ENCODE results near the gene TPRN. TPM values are rescaled to one million over a fixed set of nuclear protein-coding genes. Genes with fewer than 3 reads are reported as not detected.
A peak's percentile ranks its signal among the peaks of the same experiment; 100 is the strongest.

Gene TPRN
- total RNA-seq, 1 donor from 2014 or later, result 19.0 TPM

DNA sequence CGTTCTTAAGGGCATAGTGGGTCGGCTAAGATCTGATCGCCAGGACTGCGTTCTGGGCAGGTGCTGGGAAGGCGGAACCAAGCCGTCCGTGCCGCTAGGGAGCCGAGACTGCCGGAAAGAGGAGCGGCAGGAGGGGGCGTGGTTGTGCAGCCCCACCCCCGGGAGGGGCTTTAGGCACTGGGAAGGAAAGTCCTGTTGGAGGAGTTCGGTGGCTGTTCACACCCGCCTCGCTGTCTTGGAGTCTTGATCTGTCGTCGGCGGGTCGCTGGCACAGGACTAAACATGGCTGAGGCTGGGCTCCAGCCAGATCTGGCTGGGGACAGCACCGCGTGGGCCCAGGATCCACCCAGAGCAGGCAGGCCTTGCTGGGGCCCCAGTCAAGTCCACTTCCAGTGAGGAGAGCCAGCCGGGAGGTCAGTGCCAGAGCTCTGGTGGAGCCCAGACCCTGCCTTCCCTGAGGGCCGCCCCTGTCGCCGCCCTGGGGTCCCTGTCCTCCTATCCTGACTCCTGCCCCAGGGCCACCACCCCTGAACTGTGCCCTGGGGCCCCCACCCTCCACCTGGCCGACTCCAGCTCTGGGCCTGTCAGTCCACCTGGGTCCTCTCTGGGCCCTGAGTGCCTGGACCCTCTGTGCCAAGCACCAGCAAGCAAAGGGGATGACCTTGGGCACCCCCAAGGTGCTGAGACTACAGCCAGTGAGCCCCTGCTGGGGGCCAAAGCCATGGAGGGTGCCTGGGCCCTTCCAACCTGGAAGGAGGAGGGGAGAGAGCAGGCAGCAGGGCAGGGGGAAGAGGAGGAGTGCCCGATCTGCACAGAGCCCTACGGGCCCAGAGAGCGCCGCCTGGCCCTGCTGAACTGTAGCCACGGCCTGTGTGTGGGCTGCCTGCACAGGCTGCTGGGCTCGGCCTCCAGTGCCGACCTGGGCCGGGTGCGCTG is 17.0 kb upstream of the TPRN start:
- peak; percentile 79 for DNase-seq
- intact Hi-C loops (cut with DNase I), result no loop called here
- peak; percentile 55 for ATAC-seq (ENCODE audit: poor library complexity)

DNA sequence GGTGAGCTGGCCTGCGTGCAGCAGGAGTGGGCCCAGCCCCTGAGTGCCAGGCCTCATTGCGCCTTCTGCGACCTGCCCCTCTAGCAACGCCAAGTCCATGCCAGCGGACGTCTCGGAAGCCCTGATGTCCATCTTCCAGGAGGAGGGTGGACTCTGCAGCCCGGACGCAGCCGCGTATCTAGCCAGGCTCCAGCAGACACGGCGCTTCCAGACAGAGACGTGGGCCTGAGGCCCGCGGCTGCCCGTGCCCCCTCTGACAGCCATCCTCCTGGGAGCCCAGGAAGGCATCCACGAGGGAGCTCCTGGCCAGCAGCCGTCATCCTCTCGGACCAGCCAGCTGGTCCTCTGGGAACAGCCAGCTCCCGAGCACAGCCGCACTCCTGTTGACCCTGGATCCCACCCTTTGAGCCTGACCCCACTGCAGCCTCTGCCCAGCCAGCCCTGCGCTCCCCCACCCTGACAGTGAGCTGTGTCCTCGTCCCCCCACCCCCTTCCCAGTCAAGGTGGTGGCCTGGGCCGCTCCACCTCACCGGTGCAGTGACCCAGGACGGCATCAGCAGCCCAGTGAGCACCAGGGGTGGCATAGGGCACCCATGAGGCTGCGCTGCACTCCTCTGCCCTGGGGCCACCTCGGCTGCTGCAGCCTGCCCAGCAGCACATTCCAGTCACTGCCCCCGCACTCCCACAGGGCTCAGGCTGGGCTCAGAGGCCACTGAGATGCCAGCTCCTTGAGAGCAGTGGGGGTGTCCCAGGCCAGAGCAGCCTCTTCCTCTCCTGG is 15.8 kb upstream of the TPRN start:
- ATAC-seq (ENCODE audit: poor library complexity) (no peak), DNase-seq (no peak)
- intact Hi-C loops (cut with DNase I), result no loop called here

DNA sequence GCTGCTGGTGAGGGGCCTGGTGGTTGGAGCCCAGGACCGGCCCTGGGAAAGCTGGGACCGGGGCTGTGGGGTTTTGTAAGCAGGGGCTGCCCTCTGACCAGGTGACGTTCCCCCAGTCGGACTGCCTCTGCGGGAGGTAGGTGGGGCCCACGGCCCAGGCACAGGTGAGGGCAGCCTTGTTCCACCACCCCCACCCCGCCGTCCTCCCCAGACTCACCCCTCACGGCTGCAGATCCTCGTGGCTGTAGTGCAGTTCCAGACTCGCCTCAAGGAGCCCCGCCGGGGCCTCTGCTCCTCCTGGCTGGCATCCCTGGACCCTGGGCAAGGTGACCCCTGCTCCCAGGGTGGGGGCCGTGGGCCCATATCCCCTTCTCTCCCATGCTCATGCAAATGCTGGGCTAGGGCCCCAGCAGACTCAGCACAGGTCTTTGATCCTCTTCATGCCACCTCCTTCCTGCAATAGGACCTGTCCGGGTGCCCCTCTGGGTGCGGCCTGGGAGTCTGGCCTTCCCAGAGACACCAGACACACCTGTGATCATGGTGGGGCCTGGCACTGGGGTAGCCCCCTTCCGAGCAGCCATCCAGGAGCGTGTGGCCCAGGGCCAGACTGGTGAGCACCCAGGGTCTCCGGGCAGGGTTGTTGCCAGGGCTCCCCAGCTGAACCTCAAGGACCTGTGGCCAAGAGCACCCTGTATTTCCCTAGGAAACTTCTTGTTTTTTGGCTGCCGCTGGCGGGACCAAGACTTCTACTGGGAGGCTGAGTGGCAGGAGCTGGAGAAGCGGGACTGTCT is 14.8 kb upstream of the TPRN start:
- ATAC-seq (ENCODE audit: poor library complexity) (no peak), DNase-seq (no peak)
- intact Hi-C loops (cut with DNase I), result no loop called here

DNA sequence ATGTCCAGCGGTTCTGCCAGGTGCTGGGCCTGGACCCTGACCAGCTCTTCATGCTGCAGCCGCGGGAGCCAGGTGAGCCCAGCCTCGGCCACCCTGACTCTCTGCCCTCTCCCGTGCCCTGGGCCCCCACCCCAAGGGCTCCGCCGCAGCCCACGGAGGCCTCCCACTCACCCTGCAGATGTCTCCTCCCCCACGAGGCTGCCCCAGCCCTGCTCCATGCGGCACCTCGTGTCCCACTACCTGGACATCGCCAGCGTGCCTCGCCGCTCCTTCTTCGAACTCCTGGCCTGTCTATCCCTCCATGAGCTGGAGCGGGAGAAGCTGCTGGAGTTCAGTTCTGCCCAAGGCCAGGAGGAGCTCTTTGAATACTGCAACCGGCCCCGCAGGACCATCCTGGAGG is 14.1 kb upstream of the TPRN start:
- no peak for DNase-seq
- ATAC-seq (ENCODE audit: poor library complexity), result no peak
- intact Hi-C loops (cut with DNase I), result no loop called here

DNA sequence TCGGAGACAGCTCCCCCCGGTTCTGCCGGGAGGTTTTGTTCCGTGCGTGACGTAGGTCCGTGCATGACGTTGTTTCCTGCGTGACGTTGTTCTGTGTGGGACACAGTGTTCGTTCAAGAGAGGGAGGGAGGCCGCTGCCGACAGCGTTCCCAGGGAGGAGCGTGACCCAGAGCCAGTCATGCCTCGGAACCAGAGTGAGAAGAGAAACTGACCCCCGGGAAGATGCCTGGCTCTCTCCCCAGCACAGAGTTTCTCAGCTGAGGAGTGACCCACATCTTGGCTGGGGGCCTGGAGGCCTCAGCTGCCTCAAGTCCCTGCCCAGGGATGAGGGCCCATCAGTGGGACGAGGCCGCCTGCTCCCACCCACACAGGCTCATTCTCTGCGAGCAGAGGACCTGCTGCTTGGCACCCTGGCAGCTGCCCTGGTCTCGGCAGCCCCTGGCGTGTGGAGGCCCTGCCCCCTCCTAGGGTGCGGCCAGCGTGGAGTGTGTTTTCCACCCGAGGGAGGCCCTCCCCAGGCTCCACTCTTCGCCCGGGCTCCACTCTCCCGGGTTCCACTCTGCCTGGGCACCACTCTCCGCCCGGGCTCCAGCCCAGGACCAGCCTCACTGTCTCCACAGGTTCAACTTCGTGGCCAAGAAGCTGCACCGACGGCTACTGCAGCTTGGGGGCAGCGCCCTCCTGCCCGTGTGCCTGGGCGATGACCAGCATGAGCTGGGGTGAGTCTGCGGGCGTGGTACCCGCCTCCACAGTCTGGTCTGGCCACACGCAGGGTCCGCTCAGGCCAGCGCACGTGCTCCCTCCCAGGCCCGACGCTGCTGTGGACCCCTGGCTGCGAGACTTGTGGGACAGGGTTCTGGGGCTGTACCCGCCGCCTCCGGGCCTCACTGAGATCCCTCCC is 12.9 kb upstream of the TPRN start:
- intact Hi-C loops (cut with DNase I), result no loop called here
- ATAC-seq (ENCODE audit: poor library complexity) (no peak), DNase-seq (no peak)

DNA sequence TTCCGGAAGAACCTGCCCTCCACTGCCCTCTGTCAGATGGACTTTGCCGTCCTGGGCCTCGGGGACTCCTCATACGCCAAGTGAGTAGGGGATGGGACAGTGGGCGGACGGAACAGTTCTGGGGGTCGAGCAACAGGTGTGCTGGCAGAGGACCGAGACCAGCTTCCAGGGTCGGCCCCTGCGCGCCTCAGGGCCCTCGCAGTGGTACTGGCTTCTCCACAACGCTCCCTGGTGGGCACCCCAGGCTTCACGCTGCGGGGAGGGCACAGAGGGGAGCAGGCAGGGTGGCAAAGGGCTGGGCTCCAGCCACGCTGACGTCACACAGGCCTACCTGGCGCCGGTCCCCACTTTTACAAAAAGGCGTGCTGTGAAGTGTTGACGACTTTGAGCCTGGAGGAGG is 12.0 kb upstream of the TPRN start:
- no peak for DNase-seq
- intact Hi-C loops (cut with DNase I), result no loop called here

DNA sequence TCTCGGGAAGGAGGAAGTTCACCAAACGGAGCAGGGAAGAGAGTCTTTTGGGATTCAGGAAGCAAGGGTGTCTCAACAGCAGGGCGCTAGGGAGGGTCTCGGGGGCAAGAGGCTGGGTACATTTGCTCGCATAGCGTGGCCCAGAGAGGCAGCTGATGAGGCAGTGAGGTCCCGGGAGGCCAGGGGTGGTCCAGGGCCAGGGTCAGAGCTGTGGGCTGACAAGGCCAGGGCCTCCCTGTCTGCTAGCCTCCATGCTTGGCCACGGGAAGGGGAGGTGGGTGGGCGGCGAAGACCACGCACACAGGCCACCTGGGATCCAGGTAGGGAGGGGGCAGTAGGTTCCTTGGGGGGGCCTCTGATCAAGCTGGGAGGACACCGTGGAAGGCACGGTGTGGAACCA is 11.0 kb upstream of the TPRN start:
- no peak for DNase-seq
- intact Hi-C loops (cut with DNase I), result no loop called here
- ATAC-seq (ENCODE audit: poor library complexity), result no peak

More for the DNA sequence above, 12.0 kb upstream of the TPRN start:
- no peak for ATAC-seq (ENCODE audit: poor library complexity)

DNA sequence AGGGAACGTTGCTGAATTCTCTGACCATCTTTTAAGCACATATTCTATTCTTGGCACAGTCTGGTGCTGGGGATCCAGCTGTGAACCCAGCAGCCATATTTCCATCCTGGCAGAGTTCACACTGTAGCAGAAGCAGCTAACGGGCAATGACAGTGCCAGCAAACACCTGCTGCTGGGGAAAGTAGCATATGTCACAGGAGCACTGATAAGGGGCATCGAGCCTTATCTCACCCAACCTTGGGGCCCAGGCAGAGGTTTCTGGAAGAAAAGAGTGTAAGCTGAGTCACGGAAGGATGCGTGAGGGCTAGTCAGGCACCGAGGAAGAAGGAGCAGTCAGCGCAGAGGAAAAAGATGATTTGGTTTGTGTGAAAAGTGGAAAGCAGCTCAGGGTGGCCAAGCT is 6.1 kb upstream of the TPRN start:
- ATAC-seq (ENCODE audit: poor library complexity) (no peak), DNase-seq (no peak)
- intact Hi-C loops (cut with DNase I), result no loop called here

DNA sequence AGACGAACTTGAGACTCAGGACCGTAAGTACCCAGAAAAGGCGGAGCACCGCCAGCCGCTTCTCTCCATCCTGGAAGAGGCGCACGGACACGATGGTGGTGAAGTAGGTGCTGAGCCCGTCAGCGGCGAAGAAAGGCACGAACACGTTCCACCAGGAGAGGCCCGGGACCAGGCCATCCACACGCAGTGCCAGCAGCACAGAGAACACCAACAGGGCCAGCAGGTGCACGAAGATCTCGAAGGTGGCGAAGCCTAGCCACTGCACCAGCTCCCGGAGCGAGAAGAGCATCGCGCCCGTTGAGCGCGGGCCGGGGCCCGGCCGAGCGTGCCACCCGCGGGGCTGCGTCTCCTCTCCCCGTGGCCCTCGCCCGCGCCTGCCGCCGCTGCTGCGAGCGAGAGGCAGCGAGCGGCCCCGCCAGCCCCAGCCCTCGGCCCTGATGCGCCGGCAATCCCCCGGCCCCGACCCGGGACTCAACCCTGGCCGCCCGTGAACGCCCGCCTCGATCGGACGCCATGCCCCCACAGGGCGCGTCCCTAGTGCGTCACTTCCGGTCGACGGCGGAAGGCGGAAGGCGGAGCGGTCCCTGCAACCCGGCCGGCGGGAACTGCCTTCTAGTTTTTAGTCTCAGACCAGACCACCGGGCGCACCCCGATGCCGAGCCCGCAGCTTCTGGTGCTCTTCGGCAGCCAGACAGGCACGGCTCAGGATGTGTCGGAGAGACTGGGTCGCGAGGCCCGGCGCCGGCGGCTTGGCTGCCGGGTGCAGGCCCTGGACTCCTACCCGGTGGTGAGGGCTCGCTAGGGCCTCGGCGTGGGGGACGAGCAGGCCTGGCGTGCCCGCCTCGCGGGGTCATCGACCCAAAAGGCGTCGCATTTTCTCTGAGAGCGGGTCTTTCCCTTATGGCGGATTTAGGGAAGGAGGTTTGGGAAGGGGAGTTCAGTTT is 4.9 kb upstream of the TPRN start, which contains the start of the genes NDOR1 and TMEM203:
Gene NDOR1 (plus strand): TSS at position 575 of the 944 bp plus-strand sequence. CDS start 78 bp downstream, at position 653.
Gene TMEM203 (minus strand): TSS at position 523 of the 944 bp plus-strand sequence. CDS start 234 bp downstream, at position 289.
- peak; percentile 95 for DNase-seq
- ATAC-seq (ENCODE audit: poor library complexity), result peak; percentile 73
- intact Hi-C loops (cut with DNase I), result no loop called here

DNA sequence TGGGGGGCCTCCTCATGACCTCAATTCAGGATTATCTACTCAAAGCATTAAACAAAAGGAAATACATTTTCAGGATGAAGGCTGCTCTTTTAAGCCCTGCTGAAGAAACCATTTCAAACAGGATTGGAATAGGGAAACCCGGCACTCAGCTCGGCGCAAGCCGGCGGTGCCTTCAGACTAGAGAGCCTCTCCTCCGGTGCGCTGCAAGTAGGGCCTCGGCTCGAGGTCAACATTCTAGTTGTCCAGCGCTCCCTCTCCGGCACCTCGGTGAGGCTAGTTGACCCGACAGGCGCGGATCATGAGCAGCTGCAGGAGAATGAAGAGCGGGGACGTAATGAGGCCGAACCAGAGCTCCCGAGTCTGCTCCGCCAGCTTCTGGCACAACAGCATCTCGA is 4.2 kb upstream of the TPRN start:
- ATAC-seq (ENCODE audit: poor library complexity) (no peak), DNase-seq (no peak)
- intact Hi-C loops (cut with DNase I), result no loop called here

DNA sequence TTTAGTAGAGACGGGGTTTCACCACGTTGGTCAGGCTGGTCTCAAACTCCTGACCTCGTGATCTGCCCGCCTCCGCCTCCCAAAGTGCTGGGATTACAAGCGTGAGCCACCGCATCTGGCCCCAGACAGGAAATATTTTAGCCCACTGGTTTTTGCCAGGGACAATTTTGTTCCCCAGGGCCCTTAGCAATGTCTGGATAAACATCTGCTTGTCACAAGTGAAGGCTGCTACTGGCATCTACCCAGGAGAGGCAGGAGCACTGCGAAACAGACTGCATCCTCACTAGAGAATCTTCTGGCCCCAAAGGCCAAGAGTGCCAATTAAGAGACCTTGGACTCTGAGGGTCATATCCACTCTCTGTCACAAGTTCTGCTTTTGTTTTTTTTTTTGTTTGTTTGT is 2.4 kb upstream of the TPRN start:
- intact Hi-C loops (cut with DNase I), result no loop called here
- ATAC-seq (ENCODE audit: poor library complexity) (no peak), DNase-seq (no peak)

DNA sequence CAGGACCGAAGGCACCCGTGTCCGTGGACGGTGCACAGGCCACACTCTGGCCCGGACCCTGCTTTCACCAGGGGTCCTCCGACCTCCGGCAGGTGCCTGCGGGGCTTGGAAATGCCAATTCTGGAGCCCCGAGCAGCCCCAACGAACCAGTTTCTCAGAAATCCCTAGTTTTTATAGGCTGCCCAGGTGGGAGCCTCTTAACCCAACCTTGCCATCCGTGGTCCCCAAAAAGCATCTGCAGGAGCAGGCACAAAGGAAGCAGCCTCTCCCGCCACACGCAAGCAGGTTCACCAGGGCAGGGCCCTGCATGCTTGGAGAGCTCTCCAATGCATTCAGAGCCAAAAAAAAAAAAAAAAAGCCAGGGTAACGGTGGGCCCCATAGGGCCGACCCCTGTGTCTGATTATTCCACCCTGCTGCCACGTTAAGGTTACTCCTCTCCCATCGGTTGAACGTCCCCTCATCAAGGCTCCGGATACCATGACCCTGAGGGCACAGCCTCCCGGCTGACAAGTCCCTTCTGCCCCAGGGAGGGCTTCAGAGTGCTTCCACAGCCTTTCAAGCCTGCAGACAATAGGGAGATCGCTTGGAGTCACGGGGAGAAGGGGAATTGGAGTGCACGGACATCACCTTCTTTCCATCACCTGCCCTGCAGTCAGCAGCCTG is 796 bp upstream of the TPRN start:
- DNase-seq, result no peak
- no peak for ATAC-seq (ENCODE audit: poor library complexity)
- intact Hi-C loops (cut with DNase I), result no loop called here

DNA sequence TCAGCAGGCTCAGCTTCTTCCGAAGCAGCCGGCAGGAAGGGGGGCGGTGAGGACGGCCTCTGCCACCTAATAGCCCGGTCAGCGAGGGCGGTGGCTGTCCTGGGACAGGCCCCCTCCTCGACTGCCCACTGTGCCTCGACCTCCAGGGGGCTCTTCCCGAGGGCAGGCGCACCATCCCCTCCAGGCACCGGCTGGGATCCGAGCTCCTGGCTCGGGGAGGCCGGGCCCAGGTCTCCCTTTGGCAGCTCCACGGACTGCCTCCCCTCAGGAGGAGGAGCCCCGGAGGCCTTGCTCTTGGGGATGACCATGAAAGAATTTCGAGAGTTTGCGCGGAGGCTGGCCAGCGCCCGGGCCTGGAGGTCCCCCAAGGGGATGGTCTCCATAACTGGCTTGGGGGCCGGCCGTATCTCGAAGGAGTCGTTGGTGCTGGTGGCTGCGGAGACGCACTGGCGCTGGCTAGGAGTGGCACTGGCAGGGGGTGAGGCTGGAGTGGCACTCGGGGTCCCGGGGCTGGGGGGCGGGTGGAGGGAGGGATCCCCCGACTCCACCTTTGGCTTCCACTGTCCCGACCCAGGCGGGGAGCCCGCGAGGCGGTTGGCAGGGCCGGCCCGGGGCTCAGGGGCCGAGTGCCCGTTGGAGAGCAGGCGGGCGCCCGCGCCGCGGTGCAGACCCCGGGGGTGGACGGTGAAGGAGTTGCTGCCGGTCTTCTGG is 975 bp downstream of the TPRN start:
- no peak for ATAC-seq (ENCODE audit: poor library complexity)
- no peak for DNase-seq
- intact Hi-C loops (cut with DNase I), result no loop called here

DNA sequence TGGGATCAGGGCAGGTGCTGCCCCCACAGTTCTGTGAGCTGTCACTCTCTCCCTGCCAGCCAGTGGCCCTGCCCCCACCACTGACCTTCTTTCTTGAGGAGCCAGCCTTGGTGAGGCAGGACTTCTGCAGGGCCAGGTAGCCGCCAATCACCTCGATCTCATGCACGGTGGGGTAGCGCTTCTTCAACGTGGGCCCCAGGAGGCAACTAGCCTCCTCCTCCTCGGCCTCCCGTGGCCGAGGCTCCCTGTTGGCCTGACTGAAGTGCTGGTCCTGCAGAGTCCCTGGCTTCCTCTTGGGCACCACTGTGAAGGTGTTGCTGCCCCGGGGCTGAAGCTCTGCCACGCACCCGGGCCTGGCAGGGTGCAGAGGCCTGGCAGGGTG is 1.6 kb downstream of the TPRN start:
- intact Hi-C loops (cut with DNase I), result no loop called here
- DNase-seq (no peak), ATAC-seq (ENCODE audit: poor library complexity) (no peak)

DNA sequence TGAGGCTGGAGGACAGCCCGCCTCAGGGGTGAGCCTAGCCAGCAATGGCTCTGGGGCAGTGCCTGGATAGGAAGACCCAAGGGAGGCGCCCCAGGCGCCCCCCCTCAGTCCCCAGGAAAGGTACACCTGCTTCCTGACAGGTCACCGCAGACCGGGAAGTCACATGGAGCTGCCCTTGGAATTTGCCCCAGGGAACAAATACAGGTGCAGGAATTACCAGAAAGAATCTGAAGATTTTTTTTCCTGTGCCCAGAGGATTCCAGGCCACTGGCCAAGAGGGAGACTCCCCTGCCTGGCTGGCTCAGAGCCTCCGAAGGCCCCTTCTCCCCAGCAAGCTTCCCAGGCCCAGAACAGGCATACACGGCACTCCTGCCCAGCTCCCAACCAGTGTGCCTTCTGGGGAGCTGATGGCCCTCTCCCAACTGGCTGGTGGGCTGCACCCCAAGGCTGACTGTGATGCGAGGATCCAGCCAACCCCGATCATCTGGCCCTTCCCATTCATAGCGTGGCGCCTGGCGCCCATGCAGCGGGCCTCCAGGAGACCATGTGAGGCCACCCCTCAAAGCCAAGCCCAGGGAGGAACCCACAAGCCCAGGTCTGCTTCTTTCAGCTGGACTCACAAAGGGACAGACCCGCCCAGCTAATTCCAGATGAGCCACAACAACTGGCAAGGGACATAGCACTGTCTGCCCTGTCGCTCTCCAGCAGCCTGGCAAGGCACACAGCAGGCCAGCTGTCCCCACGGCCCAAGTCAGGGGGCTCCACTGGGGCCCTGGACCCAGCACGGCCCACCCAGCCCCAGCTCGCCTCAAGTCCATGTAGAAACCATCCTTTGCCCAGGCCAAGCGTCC is 2.3 kb downstream of the TPRN start:
- DNase-seq (no peak), ATAC-seq (ENCODE audit: poor library complexity) (no peak)
- intact Hi-C loops (cut with DNase I), result no loop called here

Measured in Right ventricle myocardium superior (tissue), 1 donor.